ENCODE measurements around the gene CHST3. TPM values are rescaled to one million over a fixed set of nuclear protein-coding genes. Genes with fewer than 3 reads are reported as not detected.

Gene CHST3
- polyA plus RNA-seq, 1 donor from 2014 or later = 4.1 TPM

- Histone ChIP-seq H3K9me2 (ENCODE audit: insufficient read depth, low read length) (no peaks in the 10 kb centered on the region), H3K27me3 (ENCODE audit: insufficient read depth, low read depth, low read length) (no peaks in the 10 kb centered on the region), H3K9me3 (ENCODE audit: low read length) (no peaks in the 10 kb centered on the region), H3K79me2 (replicated peaks; ENCODE audit: insufficient read depth, low read length) (no peaks in the 10 kb centered on the region), H3K4me2 (ENCODE audit: low read length) (no peak overlapping the region), H4K20me1 (ENCODE audit: insufficient read depth) (no peaks in the 10 kb centered on the region), H3F3A (ENCODE audit: insufficient read depth, low read length, poor library complexity, severe bottlenecking) (no peaks in the 10 kb centered on the region), H2AFZ (ENCODE audit: low read depth, low read length) (no peak overlapping the region), H3K27ac (ENCODE audit: low read length) (no peak overlapping the region), H3K36me3 (ENCODE audit: insufficient read depth, low read length) (no peaks in the 10 kb centered on the region), H3K9ac (ENCODE audit: low read length) (no peak overlapping the region), H3K4me3 (ENCODE audit: low read length) (no peak overlapping the region)
- no peak for TF ChIP-seq POLR2AphosphoS5 (IDR thresholded peaks at IDR 0.05)
- TF ChIP-seq CTCF (IDR thresholded peaks at IDR 0.05; ENCODE audit: poor library complexity, severe bottlenecking) = no peak
- TF ChIP-seq EP300 (conservative IDR thresholded peaks at IDR 0.05; ENCODE audit: poor library complexity, severe bottlenecking) = no peak
- TF ChIP-seq RAD21 (conservative IDR thresholded peaks at IDR 0.05) = no peak
- no peak for TF ChIP-seq TAF1 (IDR thresholded peaks at IDR 0.05; ENCODE audit: low read depth)
- no peak for TF ChIP-seq EZH2 (IDR thresholded peaks at IDR 0.05; ENCODE audit: borderline replicate concordance, insufficient read depth, low read length, poor library complexity, severe bottlenecking)
- TF ChIP-seq REST (IDR thresholded peaks at IDR 0.05; ENCODE audit: borderline replicate concordance) = no peak
- TF ChIP-seq MXI1 (conservative IDR thresholded peaks at IDR 0.05; ENCODE audit: poor library complexity, severe bottlenecking) = no peak
- no peak for TF ChIP-seq SMC3 (conservative IDR thresholded peaks at IDR 0.05; ENCODE audit: poor library complexity)
These were observed 36.2 kb downstream of the CHST3 start for GRCh38 chr10:72000073-72001032.

- no peak overlapping the region for H3K9ac ChIP-seq (ENCODE audit: low read length)
- H3F3A ChIP-seq (ENCODE audit: insufficient read depth, low read length, poor library complexity, severe bottlenecking) = no peaks in the 10 kb centered on the region
- no peak overlapping the region for H3K4me2 ChIP-seq (ENCODE audit: low read length)
- no peaks in the 10 kb centered on the region for H3K27me3 ChIP-seq (ENCODE audit: insufficient read depth, low read depth, low read length)
- no peaks in the 10 kb centered on the region for H3K9me3 ChIP-seq (ENCODE audit: low read length)
- H4K20me1 ChIP-seq (ENCODE audit: insufficient read depth) = no peaks in the 10 kb centered on the region
- H3K9me2 ChIP-seq (ENCODE audit: insufficient read depth, low read length) = no peaks in the 10 kb centered on the region
- H3K4me3 ChIP-seq (ENCODE audit: low read length) = no peak overlapping the region
- no peak overlapping the region for H3K27ac ChIP-seq (ENCODE audit: low read length)
- H2AFZ ChIP-seq (ENCODE audit: low read depth, low read length) = no peak overlapping the region
- no peaks in the 10 kb centered on the region for H3K79me2 ChIP-seq (replicated peaks; ENCODE audit: insufficient read depth, low read length)
- H3K36me3 ChIP-seq (ENCODE audit: insufficient read depth, low read length) = no peaks in the 10 kb centered on the region
- no peak for TF ChIP-seq TAF1 (IDR thresholded peaks at IDR 0.05; ENCODE audit: low read depth)
These were observed 36.8 kb downstream of the CHST3 start for GRCh38 chr10:72001033-72001395.
